AG09309 (cell line): Measurements from ENCODE around the gene FAM47E.

Experiments used
- DNase-seq: peaks from one replicate; pipeline ENCODE4 v3.0.0-alpha.2; 2010; ENCODE audit warnings: low read depth
- H3K4me3 ChIP-seq: 2 replicates; pipeline ENCODE4 v1.5.1; 2011; ENCODE audit warnings: mild to moderate bottlenecking, low read depth, low read length, moderate library complexity; ENCODE audit not compliant: control insufficient read depth
- TF ChIP-seq, protein P1 (sequence below): IDR thresholded peaks from 2 replicates; pipeline ENCODE4 v1.5.1; 2011; ENCODE audit warnings: mild to moderate bottlenecking, low read depth, low read length, inconsistent platforms; ENCODE audit not compliant: insufficient read depth, control insufficient read depth; ENCODE audit errors: missing control alignments

FAM47E gene

DNA sequence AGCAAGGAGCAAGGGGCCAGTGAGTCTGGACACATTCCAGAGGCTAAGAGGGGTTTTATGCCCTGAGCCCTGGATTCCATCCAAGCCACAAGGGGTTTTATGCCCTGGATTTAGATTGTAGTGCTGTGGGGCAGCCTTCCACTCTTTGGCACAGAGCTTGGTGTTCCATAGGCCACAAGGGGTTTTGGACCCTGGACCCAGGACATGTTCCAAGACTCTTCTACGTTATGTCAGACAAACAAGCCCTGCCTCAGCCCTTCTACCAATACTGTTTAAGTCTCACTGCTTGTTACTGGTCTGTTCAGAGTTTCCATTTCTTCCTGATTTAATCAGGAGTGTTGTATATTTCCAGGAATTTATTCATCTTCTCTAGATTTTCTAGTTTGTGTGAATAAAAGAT lies 25.1 kb upstream of the FAM47E start:
- no peak overlapping the region for H3K4me3 ChIP-seq
- TF ChIP-seq, protein P1, sequence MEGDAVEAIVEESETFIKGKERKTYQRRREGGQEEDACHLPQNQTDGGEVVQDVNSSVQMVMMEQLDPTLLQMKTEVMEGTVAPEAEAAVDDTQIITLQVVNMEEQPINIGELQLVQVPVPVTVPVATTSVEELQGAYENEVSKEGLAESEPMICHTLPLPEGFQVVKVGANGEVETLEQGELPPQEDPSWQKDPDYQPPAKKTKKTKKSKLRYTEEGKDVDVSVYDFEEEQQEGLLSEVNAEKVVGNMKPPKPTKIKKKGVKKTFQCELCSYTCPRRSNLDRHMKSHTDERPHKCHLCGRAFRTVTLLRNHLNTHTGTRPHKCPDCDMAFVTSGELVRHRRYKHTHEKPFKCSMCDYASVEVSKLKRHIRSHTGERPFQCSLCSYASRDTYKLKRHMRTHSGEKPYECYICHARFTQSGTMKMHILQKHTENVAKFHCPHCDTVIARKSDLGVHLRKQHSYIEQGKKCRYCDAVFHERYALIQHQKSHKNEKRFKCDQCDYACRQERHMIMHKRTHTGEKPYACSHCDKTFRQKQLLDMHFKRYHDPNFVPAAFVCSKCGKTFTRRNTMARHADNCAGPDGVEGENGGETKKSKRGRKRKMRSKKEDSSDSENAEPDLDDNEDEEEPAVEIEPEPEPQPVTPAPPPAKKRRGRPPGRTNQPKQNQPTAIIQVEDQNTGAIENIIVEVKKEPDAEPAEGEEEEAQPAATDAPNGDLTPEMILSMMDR: no peak
- DNase-seq: no peak

DNA sequence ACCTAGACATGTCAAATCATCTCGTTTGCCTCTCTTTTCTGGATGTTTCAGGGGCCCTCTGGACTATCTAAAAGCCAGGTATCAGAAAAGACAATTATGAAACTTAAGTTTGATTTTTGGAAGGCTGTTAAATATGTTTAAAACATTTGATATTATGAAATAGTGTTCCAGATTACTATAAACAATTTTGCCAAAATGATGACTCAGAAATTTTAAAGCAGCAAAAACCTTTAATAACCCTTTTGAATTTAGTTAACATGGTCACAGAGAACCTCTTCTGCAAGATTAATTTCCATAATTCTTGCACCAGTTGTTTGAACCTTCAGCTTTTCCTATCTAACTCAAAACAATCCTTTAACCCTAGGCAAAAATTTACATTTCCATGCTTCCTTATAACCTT lies 18.8 kb upstream of the FAM47E start:
- no peak for DNase-seq
- no peak overlapping the region for H3K4me3 ChIP-seq
- TF ChIP-seq, protein P1: no peak

DNA sequence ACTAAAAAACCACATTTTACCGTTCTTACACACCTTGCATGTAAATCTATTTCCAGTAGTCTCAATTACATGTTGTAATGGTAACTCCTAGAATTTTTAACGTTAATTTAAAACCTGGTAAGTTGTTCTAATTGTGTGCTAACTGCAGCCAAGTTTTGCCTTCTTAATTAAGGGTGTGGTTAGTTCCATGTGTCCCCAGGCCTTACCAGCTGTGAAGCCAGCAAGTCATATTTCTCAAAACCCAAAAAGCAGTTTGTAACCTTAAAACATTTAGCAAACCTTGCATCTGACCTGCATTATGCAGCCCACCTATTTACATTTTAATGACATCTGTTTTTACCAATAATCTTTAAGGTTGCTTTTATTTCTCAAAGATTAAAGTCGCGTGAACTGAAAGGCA lies 18.4 kb upstream of the FAM47E start:
- DNase-seq: no peak
- no peak overlapping the region for H3K4me3 ChIP-seq
- TF ChIP-seq, protein P1: no peak

DNA sequence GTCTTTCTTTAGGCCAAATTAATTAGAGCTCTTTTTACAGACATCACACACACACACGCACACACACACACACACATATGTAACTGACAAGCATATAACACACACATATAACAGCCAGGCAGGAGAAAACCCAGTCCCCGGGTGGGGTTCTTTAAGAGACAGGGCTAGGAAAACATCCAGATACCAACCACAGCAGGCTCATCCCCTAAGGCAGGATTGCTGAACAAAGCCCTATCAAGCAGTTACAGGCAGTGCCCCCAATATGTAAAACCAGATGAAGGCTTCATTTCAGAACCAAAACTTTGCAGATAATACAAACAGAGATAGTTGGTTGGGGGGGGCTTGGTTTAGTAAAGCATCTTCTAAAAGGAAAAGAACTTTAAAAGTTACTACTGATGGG lies 18.0 kb upstream of the FAM47E start:
- DNase-seq: no peak
- TF ChIP-seq, protein P1: no peak
- no peak overlapping the region for H3K4me3 ChIP-seq

DNA sequence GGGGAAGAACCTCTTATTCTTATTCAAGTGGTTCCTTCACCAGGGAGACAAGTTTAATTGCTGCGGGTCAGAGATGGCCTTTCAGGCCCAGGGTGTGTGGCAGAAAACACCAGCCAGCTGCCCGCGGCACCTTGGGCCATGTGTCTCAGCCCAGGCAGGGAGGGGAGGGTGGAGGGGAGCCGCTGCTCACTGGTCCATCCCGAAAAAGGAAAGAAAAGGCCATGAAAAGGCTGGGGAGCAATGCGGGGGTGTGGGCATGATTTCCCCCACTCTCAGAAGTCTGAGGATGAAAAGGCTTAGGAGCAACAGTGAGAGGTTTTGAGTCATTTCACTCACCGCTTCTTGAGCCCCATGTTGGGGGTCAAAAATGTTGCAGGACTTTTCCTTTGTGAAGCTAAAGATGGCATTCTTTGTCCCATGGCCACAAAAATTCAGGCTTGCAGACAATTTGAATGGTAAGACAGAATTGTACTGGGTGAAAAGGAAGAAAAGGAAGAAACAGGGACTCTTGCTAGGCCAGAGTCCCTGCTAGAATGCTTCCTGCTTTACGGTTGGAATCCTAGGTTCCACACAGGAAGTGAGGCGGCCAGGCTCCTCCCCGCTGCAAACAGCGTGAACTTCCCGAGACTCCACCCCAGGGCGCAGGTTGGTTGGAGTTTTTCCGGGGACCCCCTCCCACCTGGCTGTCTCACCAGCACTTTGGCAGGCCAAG lies 17.4 kb upstream of the FAM47E start:
- no peak overlapping the region for H3K4me3 ChIP-seq
- TF ChIP-seq, protein P1: no peak
- no peak for DNase-seq

DNA sequence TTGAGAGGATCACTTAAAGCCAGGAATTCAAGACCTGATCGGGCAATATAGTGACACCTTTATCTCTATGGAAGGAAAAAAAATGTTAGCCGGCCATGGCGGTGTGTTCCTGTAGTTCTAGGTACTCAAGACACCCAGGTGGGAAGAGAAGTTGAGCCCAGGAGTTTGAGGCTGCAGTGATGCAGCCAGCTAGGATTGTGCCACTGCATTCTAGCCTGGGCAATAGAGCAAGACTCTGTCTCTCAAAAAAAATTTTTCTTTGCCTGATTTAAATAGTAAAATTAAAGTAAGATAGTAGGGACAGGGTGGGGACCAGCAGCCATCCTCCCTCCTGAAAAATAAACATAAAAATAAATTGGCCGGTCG lies 16.9 kb upstream of the FAM47E start:
- TF ChIP-seq, protein P1: no peak
- no peak overlapping the region for H3K4me3 ChIP-seq
- no peak for DNase-seq

DNA sequence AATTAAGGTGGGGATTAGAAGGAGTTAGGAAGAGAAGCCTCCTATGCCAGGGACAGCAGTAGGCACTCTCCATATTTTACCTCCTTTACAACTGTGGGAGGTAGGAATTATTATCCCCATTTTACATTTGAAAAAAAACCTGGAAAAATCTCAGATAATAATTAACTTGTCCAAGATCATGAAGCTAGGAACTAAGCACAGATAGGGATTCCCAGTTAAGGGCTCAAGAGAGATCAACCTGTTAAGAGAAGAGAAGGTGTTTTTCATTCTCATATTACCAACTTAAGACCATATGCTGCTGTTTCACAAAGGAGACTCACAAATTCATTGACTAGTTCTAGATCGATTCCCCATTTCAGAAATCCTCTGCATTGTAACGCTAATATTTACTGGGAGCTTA lies 16.1 kb upstream of the FAM47E start:
- no peak for DNase-seq
- H3K4me3 ChIP-seq: no peak overlapping the region
- TF ChIP-seq, protein P1: no peak
